ENCODE data around the gene YTHDC2. TPM values are rescaled to one million over a fixed set of nuclear protein-coding genes. Genes with fewer than 3 reads are reported as not detected.

YTHDC2 gene
- total RNA-seq, 2 donors from 2014 or later = 22.2 to 29.7 TPM

GRCh38 chr5:113614191-113614590 lies 100.7 kb downstream of the YTHDC2 start:
- DNase-seq (ENCODE audit: low spot score in 2 of 2) = no peak
- Mint-ChIP-seq H3K27ac (no peak overlapping the region), H3K36me3 (no peaks in the 10 kb centered on the region), H3K9me3 (no peaks in the 10 kb centered on the region)
- no peak for ATAC-seq

- Mint-ChIP-seq H3K27ac (peak overlapping the region in 1 of 2 donors; percentile 41), H3K9me3 (no peaks in the 10 kb centered on the region), H3K36me3 (no peaks in the 10 kb centered on the region)
- no peak for DNase-seq (ENCODE audit: low spot score in 2 of 2)
- no peak for ATAC-seq
Measured at GRCh38 chr5:113615708-113616107, 102.2 kb downstream of the YTHDC2 start.

- ATAC-seq (no peak), DNase-seq (ENCODE audit: low spot score in 2 of 2) (no peak)
- no peaks in the 10 kb centered on the region for H3K36me3 Mint-ChIP-seq
- H3K9me3 Mint-ChIP-seq = no peaks in the 10 kb centered on the region
- no peak overlapping the region for H3K27ac Mint-ChIP-seq
Measured at GRCh38 chr5:113617191-113617796, 103.8 kb downstream of the YTHDC2 start.

GRCh38 chr5:113632996-113633395 lies 119.5 kb downstream of the YTHDC2 start:
- DNase-seq (ENCODE audit: low spot score in 2 of 2) (no peak), ATAC-seq (no peak)
- Mint-ChIP-seq H3K9me3 (no peaks in the 10 kb centered on the region), H3K36me3 (no peaks in the 10 kb centered on the region), H3K27ac (no peak overlapping the region)

DNA sequence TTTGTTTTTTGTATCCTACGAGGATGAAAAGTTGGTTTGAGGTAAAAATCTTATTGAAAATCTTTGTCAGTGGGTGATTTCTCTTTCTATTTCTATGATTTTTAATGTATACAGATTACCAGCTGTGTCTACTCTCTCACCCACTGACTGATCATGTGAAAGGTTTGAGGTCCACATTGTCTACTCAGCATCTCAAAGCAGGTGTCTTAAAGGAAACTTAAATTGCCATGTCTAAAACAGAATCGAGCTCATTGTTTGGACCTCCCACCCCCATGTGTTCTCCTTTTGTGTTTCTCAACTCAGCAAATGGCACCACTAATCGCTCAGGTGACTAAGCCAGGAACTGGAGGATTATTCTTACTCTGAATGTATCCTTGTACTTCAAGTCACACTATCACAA lies 121.5 kb downstream of the YTHDC2 start:
- H3K27ac Mint-ChIP-seq = no peak overlapping the region
- H3K36me3 Mint-ChIP-seq = no peaks in the 10 kb centered on the region

DNA sequence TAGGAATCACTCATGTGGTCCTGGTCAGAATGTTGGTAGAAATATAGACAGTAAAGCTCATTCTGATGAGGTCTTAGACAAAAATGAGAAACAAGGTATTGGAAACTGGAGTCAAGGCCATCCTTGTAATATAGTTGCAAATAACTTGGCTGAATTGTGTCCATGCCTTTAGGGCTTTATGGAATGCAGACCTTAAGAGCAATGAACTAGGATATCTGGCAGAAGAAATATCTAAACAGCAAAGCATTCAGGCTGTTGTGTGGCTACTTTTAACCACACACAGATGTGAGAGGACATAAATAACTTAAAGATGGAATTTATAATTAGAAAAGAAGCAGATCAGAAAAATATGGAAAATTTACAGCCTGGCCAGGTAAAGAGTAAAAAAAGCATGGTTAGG lies 128.2 kb downstream of the YTHDC2 start:
- Mint-ChIP-seq H3K36me3 (no peaks in the 10 kb centered on the region), H3K9me3 (no peaks in the 10 kb centered on the region), H3K27ac (no peak overlapping the region)
- ATAC-seq (no peak), DNase-seq (ENCODE audit: low spot score in 2 of 2) (no peak)

More for the DNA sequence above, 121.5 kb downstream of the YTHDC2 start:
- no peak for ATAC-seq
- no peaks in the 10 kb centered on the region for H3K9me3 Mint-ChIP-seq
- DNase-seq (ENCODE audit: low spot score in 2 of 2) = no peak

Other genes with a start within 250 kb of the YTHDC2 start
- gene TSSK1B, start 78.7 kb upstream of the YTHDC2 start, total RNA-seq = not detected
- gene MCC, start 25.2 kb upstream of the YTHDC2 start, total RNA-seq = 1 to 10 TPM in 1 of 2 donors, under 1 TPM in 1; 0.89 to 3.3 TPM

Data from activated naive CD4-positive, alpha-beta T cell treated with anti-CD3 and anti-CD28 coated beads, Interleukin-2, amount 50 U/mL, for 72 hours (primary cell).